ENCODE results near the gene CDH13.
"Not testable (repeated sequence)": the region's sequence is repeated elsewhere in the genome, so short reads cannot be mapped to it uniquely, and the experiment has no call there.

The CDH13 gene

DNA sequence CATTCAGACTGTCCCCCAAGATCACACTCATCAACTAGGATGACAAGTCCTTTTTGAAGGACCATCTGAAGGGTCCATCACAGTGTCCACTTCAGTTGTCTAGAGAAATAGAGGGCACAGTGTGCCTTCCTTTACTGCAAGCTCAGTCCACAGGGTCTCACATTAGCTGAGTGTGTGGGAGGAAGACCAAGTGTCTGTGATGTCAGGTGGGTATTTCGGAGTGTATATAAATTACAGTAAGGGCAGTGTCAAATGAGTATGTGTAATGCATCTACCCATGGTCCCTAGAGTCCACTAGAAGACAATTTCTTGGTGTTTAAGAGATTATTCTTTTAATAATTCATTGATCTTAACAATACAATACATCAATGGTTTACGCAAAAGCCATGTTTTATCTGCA lies 272.2 kb downstream of the CDH13 start:
- no peak for ATAC-seq

DNA sequence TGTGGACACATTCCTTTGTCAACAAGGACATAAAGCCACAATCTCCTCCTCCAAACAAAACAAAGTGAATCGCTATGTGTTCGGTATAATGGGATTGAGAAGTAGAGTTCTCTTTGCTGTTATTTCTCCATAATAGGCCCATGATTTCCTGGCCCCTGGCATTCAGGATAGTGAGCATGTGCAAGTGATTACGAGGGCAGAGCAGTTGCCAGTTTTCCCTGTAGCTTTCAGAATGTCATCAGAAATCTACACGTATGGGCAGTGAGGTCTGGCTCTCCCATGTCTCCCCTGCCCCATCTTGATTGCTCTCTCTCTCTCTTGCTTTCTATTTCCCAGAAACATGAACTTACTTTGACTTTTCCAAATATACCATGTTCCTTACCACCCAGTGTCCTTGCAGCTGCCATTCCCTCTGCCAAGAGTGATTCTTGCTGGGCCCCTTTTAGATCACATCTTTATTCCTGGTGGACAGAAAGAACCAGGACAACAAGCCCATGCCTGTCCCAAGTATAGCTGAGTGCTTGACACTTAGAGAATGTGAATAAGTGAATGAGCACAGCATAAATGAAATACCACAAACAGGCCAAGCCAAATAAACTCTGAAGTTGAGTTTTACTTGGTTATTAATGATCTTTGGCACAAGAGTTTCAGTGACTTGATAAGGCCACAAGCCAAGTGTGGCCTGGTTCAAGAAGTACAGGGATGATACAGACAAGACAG lies 273.1 kb downstream of the CDH13 start:
- ATAC-seq: no peak

DNA sequence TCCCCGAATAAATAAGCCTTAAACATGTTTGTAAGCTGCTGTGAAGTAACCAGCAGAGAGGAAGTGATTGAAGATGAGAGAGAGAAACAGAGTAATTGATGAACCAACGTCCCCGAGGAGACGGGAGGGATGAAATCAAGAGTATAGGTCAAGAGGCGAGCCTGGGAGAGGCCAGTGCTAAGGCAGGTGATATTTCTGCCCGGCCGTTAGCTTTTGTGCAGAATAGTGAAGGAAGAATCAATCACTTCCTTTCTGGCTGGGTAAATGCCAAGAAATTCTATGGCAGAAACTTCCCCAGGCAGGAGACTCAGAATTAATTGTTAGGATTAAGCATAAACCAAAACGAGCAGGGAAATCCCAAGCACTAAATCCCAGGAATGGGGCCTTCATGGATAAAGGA lies 273.8 kb downstream of the CDH13 start:
- no peak for ATAC-seq

DNA sequence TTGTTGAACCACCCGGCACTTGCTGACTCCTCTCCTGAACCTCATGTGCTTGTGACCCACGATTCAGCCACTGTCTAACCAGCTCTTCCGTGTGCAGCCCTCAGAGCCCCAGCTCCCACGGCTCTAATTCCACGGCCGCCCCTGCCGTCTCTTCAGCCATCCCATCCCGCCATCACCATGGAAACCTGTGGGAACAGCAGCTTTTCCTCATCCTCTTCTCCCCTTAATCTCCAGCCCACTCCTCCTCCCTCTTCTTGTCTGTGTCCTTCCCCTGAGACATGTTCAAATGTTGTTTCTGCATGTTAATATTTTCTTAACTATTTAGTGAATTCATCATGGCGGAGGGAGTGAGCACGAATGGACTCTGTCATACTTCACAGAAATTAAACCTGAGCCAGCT lies 285.2 kb downstream of the CDH13 start:
- ATAC-seq: no peak

DNA sequence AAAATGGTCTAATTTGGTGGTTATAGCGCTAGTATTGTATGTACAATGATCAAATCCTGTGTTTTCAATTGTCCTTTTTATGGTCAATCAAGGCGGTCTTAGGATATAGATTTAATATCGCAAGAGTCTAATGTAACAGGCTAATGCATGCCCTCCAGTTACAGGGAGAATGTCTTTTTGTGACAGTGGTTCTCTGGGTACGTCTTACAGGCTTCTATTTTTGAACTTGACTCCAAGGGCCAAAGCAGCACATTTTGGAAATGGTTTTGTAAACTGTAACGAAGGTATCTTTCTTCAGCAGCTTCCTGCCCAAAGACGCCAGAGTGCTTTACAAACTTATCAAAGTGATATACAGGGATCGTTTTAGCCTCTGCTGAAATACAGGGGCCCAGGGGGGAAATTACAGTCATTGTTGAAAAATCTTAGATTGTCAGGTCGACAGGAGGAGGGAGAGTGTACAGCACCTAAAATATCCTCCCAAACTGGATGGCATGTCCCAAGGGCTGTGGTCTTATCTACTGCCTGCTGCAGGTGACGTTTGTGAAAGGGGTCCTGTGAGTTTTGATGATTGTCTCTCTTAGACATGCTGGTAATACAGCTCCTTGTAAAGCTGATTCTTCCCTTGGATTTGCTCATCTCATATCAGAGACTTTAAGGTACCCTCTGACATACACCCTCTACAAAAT lies 288.5 kb downstream of the CDH13 start:
- no peak for ATAC-seq

DNA sequence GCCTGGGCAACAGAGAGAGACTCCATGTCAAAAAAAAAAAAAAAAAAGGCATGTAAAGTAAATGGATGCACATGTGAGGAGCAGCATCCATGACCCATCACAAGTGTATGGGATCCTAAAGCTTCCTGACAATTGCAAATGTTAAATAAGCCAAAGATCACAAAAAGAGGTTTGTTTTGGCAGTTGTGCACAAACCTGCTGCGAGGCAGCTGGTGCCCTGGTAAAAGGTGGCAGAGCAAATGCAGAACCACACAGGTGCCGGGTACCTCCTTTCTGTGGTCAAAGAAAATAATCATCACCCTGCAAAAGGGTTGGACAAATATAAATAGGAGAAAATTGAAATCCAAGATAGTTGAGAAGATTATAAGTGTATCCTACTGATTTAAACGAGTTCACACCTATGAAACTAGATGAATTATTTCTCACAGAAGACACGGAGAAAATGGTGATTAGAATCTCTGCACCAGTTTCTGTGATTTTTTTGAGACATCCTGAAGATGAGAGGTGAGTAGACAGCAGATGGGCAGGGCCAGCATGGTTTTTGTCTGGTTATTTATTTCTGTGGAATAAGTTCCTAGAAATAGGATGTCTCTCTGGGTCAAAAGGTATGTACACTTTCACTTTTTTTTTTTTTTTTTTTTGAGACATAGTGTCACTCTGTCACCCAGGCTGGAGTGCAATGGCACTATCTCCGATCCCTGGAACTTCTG lies 291.3 kb downstream of the CDH13 start:
- no peak for ATAC-seq

DNA sequence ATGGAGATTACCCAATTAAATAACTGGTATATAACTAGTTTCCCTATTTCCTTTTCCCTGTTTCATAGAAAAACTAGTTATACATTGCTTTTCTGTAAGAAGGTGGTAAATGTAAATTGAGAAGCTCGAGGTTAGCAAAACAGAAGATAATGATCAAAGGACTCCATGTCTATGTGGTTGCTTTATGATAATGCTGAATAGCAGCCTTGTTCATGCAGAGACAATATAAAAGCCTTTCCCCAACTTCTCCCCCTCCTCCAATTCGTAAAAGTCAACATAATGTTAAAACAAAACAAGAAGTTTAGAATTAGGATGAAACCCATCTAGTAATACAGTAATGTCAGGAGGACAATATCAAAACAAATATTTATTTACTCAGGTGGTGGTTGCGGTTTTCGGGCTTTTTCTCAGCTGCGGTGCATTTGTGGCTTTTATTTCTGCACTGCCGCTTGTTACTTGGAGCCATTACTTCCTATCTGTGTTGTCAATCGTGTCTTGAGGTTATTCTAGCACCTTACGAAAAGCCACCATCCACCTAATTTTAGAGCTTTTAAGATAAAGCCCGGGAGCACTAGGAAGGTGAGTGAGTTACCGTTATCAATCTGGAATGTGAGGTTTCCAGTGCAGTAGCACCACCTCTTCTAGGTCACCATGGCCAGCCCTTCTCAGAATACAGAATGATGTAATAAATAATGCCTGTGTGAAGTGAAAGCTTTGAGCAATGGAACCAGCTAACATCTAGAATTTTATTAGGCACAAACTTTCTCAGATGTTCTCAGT lies 297.5 kb downstream of the CDH13 start:
- ATAC-seq: no peak

DNA sequence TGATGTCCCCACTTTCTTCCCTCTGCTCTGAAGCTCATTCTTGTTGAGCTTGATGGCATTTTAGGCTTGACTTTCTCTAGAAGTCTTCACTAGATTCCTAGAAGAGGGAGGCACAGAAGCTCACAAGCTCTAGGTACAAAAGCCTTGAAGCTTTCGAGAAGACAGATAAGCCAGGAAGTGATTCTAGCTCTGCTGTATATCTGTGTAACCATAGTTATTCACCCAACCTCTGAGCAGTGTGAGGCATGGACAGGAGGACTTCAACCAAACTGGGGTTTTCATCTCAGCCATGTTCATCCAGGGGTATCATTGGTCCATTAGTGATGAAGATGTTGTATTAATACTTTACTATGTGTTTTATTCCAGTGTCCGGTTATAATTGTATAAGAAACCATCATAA lies 299.7 kb downstream of the CDH13 start:
- no peak for ATAC-seq

DNA sequence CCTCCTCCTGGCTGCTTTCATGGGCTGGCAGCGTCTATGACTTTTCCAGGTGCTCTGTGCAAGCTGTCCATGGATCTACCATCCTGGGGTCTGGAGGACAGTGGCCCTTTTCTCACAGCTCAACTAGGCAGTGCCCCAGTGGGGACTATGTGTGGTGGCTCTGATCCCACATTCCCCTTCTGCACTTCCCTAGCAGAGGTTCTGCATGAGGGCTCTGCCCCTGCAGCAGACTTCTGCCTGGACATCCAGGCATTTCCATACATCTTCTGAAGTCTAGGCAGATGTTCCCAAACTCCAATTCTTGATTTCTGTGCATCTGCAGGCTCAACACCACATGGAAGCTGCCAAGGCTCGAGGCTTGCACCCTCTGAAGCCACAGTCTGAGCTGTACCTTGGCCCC lies 307.2 kb downstream of the CDH13 start:
- ATAC-seq: not testable (repeated sequence)

DNA sequence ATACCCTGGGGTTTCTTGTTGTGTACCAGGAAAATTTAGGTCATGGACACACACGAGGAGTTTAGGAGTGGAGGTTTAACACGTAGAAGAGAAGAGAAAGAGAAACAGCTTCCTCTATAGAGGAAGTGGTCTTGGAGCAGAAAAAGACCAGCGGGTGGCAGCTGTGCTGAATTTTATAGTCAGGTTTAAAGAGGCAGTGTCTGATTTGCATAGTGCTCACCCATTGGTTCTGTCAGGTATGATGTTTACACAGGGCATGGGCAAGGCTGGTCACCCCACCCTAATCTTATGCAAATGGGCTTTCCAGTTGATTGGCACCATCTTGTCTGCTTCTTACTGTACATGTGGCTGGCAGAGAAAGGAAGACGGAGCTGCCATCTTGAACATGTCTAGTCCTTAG lies 309.0 kb downstream of the CDH13 start:
- ATAC-seq: no peak

DNA sequence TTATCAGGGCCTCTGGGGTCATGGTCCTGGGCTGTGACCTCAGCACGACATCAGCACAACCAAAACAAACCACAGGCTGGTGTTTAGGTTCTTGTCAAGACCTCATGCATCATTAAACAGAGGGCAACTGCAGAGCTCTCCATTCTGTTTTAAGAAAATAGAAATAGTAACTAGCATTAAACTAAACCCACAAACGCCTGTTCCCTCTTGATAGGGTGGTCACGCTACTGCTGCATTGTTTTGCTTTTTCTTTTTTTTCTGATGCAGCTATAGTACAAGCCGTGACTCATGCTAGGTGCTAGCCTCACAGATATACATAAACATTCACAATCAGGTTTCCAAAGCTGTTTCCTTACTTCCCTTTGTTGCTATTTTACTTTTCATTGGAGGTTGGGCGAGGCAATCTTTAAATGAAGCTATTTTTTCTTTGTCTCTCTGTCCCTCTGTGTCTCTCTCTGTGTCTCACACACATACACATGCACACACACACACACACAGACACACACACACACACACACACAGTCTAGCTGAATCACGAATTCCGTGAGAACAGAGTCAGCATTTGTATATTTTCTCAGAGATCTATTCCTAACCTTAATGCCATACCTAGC lies 310.3 kb downstream of the CDH13 start:
- no peak for ATAC-seq

DNA sequence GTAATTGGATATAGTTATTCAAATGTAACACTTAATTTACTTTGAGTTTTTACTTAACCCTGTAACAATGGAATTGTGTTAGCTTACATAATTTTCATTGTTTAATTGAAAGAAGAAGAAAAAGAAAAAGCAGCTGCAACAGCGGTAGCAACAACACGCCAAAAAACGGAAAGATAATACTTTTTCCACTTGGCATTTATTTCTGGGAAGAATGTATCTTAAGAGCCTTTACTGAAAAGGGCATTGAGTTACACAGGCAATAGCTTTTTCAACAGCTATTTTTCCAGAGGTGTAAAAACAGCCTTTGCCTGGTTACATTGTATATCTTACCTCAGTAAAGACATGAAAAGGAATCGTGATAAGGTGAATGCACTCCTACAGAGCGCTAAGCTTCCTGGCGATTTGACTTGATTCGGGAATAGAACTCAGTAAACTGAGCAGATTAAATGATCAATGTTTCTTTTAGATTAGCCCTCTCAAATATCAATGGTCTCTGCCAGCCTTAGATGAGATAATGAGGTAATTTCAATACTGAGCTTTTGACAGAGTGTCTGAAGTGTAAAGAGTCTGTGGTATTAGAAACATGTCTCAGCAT lies 311.3 kb downstream of the CDH13 start:
- no peak for ATAC-seq

DNA sequence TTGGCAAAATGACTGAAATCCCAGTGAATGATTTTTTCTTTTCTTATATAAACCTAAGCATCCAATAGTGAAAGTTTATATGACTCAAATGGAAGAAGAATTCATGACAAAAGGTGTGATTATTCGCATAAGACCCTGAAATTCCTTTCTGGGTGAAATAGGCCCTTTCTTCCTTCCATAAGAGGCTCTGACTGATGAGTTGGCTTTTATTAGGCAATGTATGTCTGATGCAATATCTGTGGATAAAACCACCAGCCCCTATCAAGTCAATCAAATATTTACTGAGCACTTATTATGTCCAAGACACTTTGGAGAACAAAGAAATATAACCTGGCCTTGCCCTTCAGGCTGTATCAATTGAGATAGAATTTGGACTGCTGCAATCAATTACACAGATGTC lies 316.6 kb downstream of the CDH13 start:
- no peak for ATAC-seq

DNA sequence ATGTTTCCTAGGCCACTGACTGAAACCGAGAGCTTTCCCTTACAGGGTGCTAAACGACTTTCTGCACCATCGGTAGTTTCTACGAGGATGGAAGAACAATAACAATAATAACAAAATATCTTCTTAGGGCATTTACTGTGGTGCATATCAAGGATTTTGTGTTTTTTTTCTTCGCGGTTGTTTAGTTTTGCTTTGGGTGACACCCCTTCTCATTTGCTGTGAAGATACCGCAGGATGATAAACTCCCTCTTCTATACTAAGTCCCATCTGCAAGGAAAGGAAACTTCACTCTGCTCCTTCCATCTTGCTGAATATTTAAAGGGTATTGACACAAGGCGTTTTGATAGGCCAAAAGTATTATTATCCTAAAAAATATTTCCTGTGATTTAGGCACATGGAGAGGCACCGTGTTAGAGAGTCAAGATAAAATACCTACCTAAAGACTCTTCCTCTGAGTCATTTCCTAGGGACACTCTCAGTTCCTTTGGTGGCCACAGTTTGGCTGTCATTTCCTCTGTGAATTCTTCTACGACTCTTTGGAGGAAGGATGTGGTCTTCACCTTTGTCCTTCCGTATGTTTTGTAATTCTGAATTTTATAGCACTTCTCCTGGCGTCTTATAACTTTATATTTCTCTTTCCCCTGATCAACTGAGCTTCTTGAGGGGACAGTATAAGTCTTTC lies 318.8 kb downstream of the CDH13 start:
- no peak for ATAC-seq

DNA sequence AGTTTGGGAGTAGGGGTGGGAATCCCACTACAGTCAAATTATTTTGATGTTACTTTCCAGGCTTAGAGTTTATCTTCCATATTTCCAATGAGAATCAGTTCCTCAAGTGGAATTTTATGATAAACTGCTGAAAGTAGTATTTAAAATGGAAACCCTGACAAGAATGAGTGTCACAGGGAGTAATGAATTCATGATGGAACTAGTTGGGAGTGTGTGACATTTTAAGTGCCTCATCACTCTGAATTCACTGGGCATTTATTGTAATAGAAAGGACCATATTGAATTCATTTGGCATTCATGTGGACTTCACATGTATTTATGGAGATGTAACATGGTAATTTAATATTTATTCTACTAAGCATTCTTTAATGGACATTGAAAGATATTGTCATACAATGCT lies 320.9 kb downstream of the CDH13 start:
- no peak for ATAC-seq

DNA sequence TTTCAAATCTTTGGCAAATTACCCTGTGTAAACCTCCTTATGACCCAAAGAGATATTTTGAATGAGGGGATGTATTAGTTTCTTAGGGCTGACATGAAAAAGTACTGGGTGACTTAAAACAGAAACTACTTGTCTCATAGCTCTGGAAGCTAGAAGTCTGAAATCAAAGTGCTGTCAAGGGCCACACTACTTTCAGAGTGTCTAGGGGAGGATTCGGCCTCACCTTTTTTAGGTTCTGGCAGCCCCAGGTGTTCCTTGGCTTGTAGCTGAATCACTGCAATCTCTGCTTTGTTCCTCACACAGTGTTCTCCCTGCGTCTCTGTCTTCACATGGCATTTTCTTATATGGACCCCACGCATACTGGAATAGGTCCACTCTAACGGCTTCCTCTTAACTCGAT lies 322.2 kb downstream of the CDH13 start:
- ATAC-seq: no peak

DNA sequence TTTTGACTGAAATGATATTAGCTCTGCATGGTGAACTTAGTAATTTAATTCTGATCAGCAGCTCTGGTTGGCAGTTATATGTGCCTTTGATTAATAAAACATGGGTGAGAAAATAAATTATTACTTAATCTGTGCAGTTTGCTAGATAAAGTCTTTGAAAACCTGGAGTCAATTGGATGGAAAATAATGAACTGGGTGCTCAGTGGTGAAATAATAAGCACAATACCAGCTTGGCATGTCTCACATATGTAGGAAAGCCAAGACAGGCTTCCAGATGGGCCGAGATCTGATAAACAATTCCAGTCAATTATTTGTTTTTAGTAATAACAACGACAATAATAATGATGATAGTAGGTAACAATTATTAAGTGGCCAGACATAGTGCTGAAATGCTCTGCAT lies 326.7 kb downstream of the CDH13 start:
- ATAC-seq: no peak

DNA sequence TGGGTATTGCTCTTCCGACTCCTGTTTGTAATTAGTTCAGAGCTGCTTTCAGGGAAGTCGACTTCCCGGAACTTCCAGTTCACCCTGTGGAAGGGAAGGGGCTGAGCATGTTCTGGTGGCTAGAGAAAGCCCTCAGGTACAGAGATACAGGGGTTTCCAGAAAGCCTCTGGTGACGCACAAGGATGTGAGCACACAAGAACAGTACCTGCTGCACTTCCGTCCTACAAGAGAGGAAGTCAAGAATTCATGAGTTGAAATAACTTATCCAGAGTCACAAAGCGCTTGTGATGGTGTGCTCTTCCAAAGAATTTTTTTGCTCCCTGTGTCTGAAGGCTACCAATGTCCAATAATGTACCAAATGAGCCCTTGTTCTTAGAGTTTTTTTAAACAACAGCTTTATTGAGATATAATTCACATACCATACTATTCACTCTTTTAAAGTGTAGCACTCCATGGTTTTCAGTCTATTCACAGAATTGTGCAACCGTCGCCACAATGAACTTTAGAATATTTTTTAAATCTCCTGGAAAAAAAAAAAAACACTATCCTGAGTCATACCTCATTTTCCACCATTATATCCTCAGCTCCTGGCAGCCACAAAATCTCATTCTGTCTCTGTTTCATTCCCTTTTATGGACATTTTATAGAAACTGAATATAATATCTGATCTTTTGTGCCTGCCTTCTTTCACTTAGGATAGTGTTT lies 327.6 kb downstream of the CDH13 start:
- no peak for ATAC-seq

DNA sequence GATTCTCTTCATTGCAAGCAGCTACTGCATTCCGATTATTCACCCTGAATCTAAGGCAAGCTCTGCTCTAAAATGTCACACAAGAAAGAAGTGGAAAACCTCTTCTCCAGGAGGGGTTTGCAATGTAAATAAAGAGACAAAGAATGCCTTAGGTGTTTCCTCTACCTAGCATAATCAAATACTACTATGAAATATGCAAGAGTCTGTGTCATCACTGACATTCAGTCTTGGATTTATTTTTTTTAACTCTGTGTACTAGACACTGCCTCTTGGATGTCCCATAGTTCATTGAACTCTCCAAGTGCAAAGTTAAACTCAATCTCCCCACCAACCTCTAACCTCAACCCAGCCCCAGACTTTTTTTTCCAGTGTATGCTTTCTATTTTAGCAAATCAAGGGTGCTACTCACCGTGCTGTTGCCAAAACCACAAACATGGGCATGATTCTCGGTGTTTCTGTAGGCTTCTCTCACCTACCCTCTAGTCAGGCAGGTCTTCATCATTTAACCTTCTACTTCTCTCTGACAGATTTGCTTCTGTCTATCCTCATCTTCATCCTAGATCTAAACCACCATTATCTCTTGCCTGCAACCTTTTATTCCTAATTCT lies 329.1 kb downstream of the CDH13 start:
- ATAC-seq: no peak

DNA sequence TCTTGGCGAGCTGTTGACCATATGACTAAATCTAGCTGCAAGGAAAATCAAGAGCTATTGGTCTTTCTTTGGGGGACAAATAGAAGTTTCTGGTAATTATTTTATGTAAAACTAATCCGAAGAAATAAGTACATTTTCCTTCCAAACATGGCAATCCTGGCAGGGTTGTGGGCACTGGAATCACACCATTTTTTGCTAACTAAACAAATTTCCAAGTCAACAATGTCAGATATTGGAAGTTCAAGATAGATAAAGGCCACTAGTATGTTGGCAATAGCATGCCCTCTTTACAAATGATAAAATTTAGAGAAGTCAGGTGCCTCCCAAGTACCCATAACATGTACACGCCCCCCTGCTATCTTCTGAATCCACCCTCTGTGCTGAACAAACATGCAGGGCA lies 330.4 kb downstream of the CDH13 start:
- no peak for ATAC-seq

DNA sequence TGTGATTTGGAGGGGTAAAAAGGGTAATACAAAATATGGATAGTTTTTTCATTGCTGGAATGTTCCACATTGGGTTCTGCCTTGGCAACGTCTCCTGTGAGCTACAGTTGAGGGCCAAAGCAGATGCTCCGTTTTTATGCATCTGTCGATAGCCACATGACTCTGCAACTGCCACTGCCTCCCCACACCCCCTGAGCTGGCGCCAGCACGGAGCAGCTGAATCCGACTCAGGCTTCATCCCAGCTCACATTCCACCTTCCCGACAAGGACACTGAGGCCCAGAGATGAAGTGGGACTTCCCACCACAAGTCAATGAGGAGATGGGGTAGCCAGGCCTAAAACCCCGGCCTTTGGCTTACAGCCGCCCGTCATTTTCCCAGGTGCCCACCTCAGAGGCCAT lies 334.1 kb downstream of the CDH13 start:
- ATAC-seq: no peak

Data from activated CD4-positive, CD25-positive, alpha-beta regulatory T cell treated with anti-CD3 and anti-CD28 coated beads, Interleukin-2, amount 50 U/mL, for 24 hours (primary cell).